Progenitor cell of endocrine pancreas (in vitro differentiated cells): Measurements from ENCODE around the gene PDZRN4. TPM values are rescaled to one million over a fixed set of nuclear protein-coding genes. Genes with fewer than 3 reads are reported as not detected.

Experiments used
- DNase-seq: peaks from one replicate; pipeline ENCODE4 v3.0.0; 2021; ENCODE audit warnings: low spot score; ENCODE audit not compliant: unreplicated experiment
- H3K27ac Mint-ChIP-seq: 2 replicates; pipeline ENCODE4 v1.8.0; 2021; ENCODE audit warnings: mild to moderate bottlenecking, moderate library complexity, mixed read lengths
- H3K27me3 Mint-ChIP-seq: 2 replicates; pipeline ENCODE4 v1.8.0; 2021; ENCODE audit warnings: mixed read lengths
- H3K36me3 Mint-ChIP-seq: 2 replicates; pipeline ENCODE4 v1.8.0; 2022; ENCODE audit warnings: mixed read lengths; ENCODE audit not compliant: insufficient read depth
- H3K4me1 Mint-ChIP-seq: 2 replicates; pipeline ENCODE4 v1.8.0; 2021; ENCODE audit warnings: low read depth, mixed read lengths
- H3K4me3 Mint-ChIP-seq: 2 replicates; pipeline ENCODE4 v1.8.0; 2021; ENCODE audit warnings: low read depth, mild to moderate bottlenecking, moderate library complexity, mixed read lengths
- H3K9me3 Mint-ChIP-seq: 2 replicates; pipeline ENCODE4 v1.8.0; 2021; ENCODE audit warnings: low read depth, mixed read lengths
- total RNA-seq: library from RNA; stranded (reverse); gene quantifications from 2 replicates; pipeline ENCODE4 v1.2.1, GENCODE V29; 2021
- TF ChIP-seq, protein P1 (sequence below): fragments of 200-600 bp; sonication (generic); IDR thresholded peaks from one replicate; pipeline ENCODE4 v1.5.0; 2021; ENCODE audit warnings: antibody characterized with exemption, mild to moderate bottlenecking; ENCODE audit not compliant: unreplicated experiment

PDZRN4 gene
- total RNA-seq, 1 donor from 2014 or later, result 0.12 TPM

DNA sequence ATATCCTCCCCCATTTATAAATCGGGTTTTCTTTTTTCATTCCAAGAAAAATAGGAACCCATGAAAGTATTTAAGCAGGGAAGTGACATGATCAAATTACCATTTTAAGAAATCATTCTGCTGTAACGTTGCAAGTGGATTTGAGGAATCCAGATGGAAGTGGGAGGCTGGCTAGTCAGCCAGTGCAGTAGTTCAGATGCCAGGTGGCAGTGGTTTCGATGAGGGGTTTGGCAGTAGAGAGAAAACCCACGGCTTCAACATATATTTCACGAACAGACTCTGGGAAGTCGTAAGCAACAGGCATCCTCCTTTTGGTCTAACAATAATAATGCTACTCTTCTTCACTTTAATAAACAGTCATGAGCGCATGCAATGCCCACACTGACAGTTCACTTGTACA, 25.0 kb downstream of the PDZRN4 start:
- DNase-seq, result no peak
- no peaks in the 10 kb centered on the region for H3K27me3 Mint-ChIP-seq
- H3K27ac Mint-ChIP-seq, result no peak overlapping the region
- H3K4me1 Mint-ChIP-seq, result no peaks in the 10 kb centered on the region
- TF ChIP-seq, protein P1, sequence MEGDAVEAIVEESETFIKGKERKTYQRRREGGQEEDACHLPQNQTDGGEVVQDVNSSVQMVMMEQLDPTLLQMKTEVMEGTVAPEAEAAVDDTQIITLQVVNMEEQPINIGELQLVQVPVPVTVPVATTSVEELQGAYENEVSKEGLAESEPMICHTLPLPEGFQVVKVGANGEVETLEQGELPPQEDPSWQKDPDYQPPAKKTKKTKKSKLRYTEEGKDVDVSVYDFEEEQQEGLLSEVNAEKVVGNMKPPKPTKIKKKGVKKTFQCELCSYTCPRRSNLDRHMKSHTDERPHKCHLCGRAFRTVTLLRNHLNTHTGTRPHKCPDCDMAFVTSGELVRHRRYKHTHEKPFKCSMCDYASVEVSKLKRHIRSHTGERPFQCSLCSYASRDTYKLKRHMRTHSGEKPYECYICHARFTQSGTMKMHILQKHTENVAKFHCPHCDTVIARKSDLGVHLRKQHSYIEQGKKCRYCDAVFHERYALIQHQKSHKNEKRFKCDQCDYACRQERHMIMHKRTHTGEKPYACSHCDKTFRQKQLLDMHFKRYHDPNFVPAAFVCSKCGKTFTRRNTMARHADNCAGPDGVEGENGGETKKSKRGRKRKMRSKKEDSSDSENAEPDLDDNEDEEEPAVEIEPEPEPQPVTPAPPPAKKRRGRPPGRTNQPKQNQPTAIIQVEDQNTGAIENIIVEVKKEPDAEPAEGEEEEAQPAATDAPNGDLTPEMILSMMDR, result no peak
- no peak overlapping the region for H3K4me3 Mint-ChIP-seq
- H3K36me3 Mint-ChIP-seq, result no peaks in the 10 kb centered on the region
- no peaks in the 10 kb centered on the region for H3K9me3 Mint-ChIP-seq

GRCh38 chr12:41213648-41214047, 25.5 kb downstream of the PDZRN4 start:
- H3K4me3 Mint-ChIP-seq, result no peak overlapping the region
- no peaks in the 10 kb centered on the region for H3K36me3 Mint-ChIP-seq
- no peak overlapping the region for H3K27ac Mint-ChIP-seq
- no peaks in the 10 kb centered on the region for H3K27me3 Mint-ChIP-seq
- TF ChIP-seq, protein P1, result no peak
- H3K4me1 Mint-ChIP-seq, result no peaks in the 10 kb centered on the region
- no peaks in the 10 kb centered on the region for H3K9me3 Mint-ChIP-seq
- no peak for DNase-seq

- Mint-ChIP-seq H3K27me3 (no peaks in the 10 kb centered on the region), H3K4me1 (no peaks in the 10 kb centered on the region), H3K36me3 (no peaks in the 10 kb centered on the region), H3K27ac (peak overlapping the region; percentile 25), H3K9me3 (no peaks in the 10 kb centered on the region), H3K4me3 (no peak overlapping the region)
- TF ChIP-seq, protein P1, result no peak
- no peak for DNase-seq
These were observed 29.6 kb downstream of the PDZRN4 start for GRCh38 chr12:41217727-41218126.

- H3K27ac Mint-ChIP-seq, result no peak overlapping the region
- H3K36me3 Mint-ChIP-seq, result no peaks in the 10 kb centered on the region
- TF ChIP-seq, protein P1, result no peak
- no peak for DNase-seq
- H3K4me1 Mint-ChIP-seq, result no peaks in the 10 kb centered on the region
- H3K4me3 Mint-ChIP-seq, result no peak overlapping the region
- H3K9me3 Mint-ChIP-seq, result no peaks in the 10 kb centered on the region
- H3K27me3 Mint-ChIP-seq, result no peaks in the 10 kb centered on the region
These were observed 32.8 kb downstream of the PDZRN4 start for GRCh38 chr12:41220931-41221330.

DNA sequence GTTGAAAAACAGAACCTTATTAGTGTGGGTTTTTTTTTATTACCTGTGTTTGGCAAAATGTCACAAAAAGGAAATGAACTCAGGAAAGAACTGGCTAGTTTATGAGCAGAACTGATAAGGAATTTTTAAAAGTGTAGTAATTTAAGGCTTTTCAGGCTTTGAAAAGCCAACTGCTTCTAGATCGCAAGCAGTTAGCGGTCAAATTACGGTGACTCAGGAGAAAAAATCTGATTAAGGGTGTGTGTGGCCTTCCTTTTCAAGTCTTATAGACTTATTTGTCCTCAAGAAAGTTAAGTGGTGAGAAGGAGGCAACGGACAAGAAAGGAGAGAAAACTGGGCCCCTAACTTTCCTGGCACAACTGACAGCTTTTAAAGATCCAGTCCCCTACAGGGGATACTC, 33.4 kb downstream of the PDZRN4 start:
- no peak overlapping the region for H3K27ac Mint-ChIP-seq
- no peaks in the 10 kb centered on the region for H3K36me3 Mint-ChIP-seq
- no peaks in the 10 kb centered on the region for H3K4me1 Mint-ChIP-seq
- H3K4me3 Mint-ChIP-seq, result no peak overlapping the region
- H3K9me3 Mint-ChIP-seq, result no peaks in the 10 kb centered on the region
- no peaks in the 10 kb centered on the region for H3K27me3 Mint-ChIP-seq
- DNase-seq, result no peak
- TF ChIP-seq, protein P1, result no peak
